ENCODE data around the gene VPS37D.

GRCh38 chr7:73628504-73628903, 39.1 kb upstream of the VPS37D start:
- TF ChIP-seq CTCF (IDR thresholded peaks at IDR 0.05) (no peak), POLR2A (IDR thresholded peaks at IDR 0.05) (no peak)
